ENCODE data around the gene SIGLEC9.

SIGLEC9 gene

DNA sequence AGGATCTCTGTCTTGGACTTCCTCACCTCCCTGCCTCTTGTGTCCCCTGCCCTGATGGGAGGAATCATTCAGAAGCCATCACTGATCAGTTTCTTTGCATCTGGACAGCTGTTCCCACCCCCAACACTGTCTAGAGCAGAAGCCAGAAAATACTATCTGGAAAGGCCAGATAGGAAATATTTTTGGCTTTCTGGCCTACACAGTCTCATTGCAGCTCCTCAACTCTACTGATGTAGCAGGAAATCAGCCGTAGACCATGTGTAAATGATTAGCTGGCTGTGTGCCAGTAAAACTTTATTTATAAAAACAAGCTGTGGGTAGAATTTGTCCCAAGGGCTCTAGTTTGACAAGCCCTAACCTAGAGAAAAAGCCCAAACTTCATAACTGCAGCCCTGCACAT lies 23.0 kb downstream of the SIGLEC9 start:
- no peak for DNase-seq

DNA sequence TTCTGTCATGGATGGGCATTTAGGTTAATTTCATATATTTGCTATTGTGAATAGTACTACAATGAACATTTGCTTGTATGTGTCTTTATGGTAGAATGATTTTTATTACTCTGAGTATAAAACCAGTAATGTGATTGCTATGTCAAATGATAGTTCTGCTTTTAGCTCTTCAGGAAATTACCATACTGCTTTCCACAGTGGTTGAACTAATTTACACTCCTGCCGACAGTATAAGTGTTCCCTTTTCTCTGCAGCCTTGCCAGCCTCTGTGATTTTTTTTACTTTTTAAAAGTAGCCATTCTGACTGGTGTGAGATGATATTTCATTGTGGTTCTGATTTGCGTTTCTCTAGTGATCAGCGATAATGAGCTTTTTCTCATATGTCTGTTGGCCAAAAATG lies 23.9 kb downstream of the SIGLEC9 start:
- DNase-seq = no peak

DNA sequence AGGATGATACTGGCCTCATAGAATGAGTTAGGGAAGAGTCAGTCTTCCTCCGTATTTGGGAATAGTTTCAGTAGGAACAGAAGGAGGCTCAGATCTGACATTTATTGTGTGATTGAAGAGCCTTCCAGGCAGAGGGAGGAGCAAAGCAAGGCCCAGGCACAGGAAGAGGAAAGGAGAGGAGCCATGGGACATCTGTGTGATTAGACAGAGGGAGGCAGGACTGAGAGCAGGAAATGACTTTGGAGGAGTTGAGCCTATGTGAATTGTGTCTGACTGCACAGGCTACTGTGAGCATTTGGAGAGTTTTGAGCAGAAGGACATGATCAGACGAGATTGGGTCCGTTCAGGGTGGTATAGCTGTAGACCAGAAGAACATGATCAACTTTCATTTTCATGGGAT lies 25.9 kb downstream of the SIGLEC9 start:
- DNase-seq = no peak

DNA sequence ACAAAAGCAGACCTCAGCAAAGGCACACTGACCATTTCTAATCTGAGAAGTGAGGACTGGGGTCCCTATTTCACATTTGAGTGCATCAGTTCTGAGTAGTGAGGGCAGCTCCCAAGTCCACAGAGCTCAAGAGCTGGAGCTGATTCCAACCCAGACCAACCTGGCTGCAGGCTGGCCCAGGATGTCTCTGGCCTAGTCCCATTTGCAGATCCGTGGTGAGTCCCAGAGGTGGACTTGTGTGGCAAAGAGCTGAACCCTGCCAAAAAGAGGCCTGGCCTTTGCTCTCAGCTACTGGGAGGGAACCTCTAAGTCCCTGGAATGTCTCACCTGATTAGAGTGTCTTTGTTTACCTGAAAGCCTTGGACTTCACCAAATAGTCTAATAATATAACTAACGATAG lies 32.0 kb downstream of the SIGLEC9 start:
- DNase-seq = no peak

DNA sequence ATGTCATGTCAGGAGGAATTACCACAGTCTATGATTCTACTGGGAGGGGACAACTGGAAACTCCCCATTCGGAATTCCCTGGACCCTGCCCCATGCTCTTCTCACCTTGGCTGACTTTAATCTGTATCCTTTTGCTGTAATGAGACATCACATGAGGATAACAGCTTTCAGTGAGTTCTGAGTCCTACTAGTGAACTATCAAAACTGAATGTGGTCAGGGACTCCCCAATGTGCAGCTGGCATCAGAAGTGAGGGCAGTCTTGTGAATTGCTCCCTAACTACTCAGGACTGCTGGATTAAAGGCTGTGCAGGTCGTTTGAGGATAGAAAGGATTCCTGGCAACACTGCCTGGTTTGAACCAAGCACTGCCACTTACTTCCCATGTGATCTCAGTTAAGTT lies 32.6 kb downstream of the SIGLEC9 start:
- DNase-seq = no peak

DNA sequence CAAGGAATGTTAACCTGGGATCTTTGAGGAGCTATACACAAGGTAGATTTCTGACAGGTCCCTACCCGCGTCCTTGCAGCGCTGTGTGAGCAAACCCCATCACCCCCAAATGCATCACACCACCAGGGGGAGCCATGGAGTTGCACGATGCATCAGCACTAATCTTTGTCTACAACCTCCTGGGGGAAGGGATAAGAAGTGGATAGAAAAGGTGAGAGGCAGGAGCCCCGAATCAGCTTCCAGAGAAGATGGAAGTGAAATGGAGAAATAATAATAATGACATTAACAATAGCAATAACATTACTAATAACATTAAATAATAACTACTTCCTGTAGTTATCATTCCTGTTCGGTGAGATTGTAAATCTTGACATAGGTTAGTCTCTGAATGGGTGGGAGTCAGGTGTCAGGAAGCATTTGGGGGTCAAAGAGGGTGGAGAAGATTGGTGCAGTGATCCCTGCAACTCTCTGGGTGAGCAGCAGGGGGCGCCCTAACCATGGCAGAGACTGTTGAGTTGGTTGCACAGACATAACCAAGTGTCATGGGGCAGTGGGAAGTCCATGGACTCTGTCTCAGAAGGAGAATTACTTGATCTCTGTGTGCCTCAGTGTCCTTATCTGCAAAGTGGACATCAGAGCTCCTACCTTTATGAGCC lies 33.9 kb downstream of the SIGLEC9 start:
- DNase-seq = peak; percentile 96

DNA sequence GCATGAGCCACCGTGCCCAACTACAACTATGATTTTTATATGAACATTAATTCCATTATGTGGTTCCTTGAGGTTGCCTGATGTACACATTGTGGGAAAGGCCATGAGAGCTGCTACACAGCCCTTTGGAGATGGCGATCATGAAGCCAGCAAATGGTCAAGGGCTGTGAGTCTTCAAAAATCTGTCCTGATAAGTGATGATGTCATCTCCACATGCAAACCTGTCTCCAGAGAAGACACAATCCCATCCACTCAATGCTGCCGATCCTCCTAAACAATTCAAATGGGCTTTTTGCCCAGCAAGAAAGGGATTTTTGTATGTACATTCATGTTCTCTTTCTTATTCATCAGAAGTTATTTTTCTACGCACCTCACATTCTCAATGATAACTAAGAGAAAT lies 35.0 kb downstream of the SIGLEC9 start:
- no peak for DNase-seq

DNA sequence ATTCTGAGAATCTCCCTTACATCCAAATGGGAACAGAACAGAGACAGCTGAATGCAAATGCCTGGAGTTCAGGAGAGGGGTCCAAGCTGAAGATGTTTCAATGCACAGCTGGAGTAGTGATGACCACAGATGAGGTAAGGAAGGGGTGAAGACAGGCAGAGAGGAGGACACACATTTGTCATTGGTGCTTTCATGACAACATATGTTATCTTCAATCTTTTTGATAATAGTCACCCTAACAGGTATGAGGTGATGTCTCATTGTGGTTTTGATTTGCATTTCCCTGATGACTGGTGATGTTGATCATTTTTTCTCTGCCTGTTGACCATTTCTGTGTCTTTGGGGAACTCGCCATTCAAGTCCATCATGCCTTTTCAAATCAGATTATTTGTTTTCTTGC lies 36.6 kb downstream of the SIGLEC9 start:
- no peak for DNase-seq

DNA sequence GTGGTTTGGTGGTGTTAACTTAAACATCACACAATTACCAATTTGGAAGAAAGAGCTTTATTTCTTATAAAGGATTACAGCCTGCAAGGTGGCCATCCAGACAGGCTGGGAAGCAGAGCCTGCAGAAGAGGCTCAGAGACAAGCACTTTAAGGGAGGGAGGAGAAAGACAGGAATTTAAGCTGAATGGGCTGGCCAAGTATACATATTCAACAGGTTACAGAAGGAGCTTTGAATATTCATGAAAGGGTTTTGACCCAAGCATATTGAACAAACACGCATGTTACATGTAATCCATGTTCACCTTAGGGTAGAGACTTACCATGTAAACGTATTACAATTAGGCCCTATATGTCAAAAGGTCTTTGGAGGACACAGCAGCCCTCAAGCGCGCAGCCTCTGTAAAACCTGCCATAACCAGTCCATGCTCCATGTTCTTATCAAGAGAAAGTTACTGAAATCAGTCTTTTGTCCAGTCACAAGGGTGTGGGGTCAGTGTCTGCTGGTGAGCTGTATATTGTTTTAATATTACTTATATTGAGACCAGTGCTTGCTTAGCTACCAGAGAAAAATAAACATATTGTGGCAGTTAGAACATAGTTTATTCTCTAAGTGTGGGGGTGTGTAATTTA lies 37.3 kb downstream of the SIGLEC9 start:
- no peak for DNase-seq

DNA sequence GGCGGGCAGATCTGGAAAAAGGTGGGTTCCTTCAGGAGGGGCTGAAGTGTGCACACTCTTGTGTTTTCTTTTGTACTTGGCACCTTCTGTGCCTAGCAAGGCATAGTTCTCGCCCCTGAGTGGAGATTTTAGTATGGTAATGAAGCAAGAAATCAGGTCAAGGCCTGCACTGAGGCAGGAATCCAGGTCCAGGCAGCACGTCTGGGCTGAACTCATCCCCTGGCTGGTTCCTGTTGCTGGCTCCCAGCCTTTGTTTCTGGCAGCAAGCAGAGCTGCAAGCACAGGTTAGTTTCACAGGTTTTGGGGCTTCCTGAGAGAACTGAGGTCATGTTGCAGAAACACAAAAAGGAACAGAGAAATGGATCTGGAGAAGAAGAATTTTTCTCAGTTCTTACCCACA lies 38.6 kb downstream of the SIGLEC9 start:
- DNase-seq = no peak

DNA sequence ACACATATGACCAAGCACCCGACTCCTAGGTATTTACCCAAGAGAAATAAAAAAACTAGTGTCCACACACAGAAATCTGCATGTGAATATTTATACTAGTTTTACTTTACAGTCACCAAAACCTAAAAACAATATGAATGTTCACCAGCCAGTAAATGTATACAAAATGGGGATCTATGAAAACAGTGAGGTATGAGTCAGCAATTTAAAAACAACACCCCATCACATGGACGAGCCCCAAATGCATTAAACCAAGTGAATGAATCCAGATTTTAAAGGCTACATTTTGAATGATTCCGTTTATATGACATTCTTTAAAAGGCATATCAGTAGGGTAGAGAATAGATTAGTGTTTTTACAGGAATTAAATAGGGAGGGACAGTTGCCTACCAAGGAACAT lies 39.5 kb downstream of the SIGLEC9 start:
- DNase-seq = no peak

DNA sequence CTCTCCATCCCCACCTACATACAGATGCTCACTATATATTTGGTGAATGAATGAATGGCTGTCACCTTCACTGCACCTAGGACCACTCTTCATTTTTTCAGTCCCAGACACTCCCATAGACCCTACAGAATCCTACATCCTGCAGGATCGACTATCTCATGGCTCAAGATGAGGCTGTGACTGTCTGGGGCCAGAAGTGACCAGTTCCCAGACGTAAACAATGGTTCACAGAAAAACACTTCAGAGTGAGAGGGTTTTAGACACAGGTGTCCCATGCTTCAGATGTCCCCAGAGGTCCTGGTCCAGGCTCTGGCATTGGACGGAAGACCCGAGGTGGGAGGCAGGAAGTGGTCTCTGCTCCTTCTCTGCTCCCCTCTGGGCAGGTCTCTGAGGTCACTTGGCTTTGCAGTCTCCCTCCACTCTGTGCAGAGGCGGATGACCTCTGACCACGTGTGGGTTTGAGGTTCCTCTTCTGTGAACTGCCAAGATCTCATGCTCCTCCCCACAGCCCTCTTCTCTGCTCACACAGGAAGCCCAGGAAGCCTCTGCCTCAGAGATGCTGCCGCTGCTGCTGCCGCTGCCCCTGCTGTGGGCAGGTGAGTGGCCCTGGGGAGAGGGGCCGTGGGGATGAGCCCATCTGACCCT lies 42.3 kb downstream of the SIGLEC9 start:
- peak; percentile 36 for DNase-seq

DNA sequence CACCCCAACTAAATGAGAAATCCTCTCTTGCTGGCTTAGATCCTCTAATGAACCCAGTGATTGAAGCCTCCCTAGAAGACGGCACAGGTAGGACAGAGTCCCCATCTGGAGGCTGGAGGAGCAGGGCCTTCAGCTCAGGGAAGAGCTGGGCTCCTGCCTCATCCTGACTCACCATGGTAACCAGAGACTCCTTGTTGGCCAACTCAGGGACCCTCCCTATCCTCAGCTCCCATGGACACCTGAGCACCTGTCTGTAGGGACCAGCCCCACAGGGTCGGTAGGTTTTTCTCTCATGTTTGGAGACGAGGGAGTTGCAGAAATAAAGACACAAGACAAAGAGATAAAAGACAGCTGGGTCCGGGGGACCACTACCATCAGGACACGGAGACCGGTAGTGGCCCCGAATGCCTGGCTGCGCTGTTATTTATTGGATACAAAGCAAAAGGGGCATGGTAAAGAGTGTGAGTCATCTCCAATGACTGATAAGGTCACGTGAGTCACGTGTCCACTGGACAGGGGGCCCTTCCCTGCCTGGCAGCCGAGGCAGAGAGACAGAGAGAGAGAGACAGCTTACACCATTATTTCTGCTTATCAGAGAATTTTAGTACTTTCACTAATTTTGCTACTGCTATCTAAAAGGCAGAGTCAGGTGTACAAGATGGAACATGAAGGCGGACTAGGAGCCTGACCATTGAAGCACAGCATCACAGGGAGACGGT lies 44.0 kb downstream of the SIGLEC9 start:
- DNase-seq = no peak

DNA sequence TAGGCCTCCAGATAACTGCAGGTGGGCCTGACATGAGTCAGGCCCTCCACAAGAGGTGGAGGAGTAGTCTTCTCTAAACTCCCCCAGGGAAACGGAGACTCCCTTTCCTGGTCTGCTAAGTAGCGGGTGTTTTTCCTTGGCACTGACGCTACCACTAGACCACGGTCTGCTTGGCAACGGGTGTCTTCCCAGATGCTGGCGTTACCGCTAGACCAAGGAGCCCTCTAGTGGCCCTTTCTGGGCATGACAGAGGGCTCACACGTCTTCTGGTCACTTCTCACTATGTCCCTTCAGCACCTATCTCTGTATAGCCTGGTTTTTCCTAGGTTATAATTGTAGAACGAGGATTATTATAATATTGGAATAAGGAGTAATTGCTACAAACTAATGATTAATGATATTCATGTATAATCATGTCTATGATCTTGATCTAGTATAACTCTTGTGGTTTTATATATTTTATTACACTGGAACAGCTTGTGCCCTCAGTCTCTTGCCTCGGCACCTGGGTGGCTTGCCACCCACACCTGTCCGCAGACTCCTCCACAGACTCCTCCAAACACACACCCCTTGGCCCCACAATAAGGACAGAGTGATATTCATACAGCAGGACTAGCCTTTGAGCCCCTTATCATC lies 44.7 kb downstream of the SIGLEC9 start:
- DNase-seq = peak; percentile 80

DNA sequence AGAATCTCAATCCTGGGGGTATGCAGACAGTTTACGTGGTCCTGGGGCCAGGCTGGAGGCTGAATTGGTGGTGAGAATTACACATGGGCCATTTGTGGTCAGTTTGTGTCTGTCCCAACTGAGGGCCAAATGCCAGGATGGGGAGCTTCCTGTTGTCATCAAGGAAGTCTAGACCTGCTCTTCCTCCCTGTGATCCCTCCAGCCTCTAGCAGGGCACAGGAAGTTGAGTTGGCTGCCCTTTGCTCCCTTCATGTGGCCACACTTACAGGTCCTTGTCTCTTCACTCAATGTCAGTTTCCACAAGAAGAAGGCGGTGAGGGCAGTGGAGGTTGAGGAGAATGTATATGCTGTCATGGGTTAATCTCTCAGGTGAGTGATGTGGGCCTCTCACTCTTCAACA lies 47.5 kb downstream of the SIGLEC9 start:
- DNase-seq = no peak

DNA sequence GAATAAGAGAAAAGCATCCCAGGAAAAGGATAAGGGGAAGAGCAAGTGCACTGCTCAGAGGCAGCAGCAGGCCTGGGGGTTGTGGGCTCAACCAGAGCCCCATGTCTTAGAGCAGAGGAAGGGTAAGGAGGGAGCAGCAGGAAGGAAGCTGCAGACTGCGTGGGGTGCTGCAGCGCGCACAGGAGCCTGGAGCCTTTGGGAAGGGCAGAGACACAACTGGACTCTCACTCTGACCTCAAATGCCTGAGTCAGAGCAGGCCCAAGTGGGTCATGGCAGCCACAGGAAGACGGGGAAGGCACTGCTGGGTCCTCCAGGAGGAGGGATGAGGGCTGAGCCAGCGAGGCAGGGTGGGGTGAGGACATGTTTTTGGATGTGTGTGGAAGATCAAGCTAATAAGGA lies 49.0 kb downstream of the SIGLEC9 start:
- DNase-seq = no peak

DNA sequence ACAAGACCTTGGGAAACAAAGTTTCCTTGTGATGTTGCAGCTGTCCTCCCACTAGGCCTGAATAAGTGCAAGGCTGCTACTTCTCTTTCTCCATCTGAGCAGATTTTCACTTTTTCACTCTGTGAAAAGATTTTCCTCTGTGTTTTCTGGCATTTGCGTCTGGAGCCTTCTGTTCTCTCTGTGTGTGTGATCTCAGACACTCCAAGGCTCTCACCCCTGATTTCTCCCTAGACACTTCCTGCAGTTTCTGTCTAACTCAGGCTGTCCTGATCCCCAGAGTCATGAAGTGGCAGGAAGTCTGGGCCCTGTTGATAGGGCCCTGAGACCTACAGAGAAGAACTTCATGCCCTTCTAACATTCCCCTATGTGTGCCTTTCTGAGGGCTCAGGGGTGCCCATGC lies 54.5 kb downstream of the SIGLEC9 start:
- no peak for DNase-seq

All from stimulated activated CD8-positive, alpha-beta memory T cell treated with anti-CD3 and anti-CD28 coated beads, Interleukin-4, amount 100 ng/mL, for 48 hours (primary cell).